ENCODE measurements around the gene USP48. TPM values are rescaled to one million over a fixed set of nuclear protein-coding genes. Genes with fewer than 3 reads are reported as not detected.
A peak's percentile ranks its signal among the peaks of the same experiment; 100 is the strongest.

Gene USP48
- total RNA-seq (2013; cell fraction: nucleolus; rRNA removed) = 676 and 708 TPM in 2 replicates
- total RNA-seq (2014; rRNA removed) (59.0 and 70.8 TPM in 2 replicates), total RNA-seq (2014; rRNA removed; fragmentation: Illumina TruSeq; extraction: Trizol) (69.9 and 80.4 TPM in 2 replicates), total RNA-seq (2021) (96.6 and 99.3 TPM in 2 replicates), polyA plus RNA-seq (2011; rRNA removed) (104 and 161 TPM in 2 replicates), polyA plus RNA-seq (2014; fragmentation: Illumina TruSeq; extraction: Trizol) (81.1 and 116 TPM in 2 replicates), polyA plus RNA-seq (2014; fragmentation: Nextera tagmentation; extraction: Ambion mirVana) (10 to 100 TPM; 21.2 to 39.0 TPM), polyA plus RNA-seq (2014; rRNA removed) (53.9 and 68.2 TPM in 2 replicates), polyA plus RNA-seq (2016; fragmentation: Nextera tagmentation; extraction: Ambion mirVana) (100 to 1,000 TPM in 1 of 2 experiments, 10 to 100 TPM in 1; 95.2 to 115 TPM), polyA minus RNA-seq (2011; rRNA and poly(A)+ RNA removed) (75.9 and 98.8 TPM in 2 replicates), Bru-seq, nascent RNA (percentile 97 among the genes with signal in this experiment), BruChase-seq, experiment 1, labeled RNA remaining after a 6-hour chase (percentile 98 among the genes with signal in this experiment), BruChase-seq, experiment 2, labeled RNA remaining after a 2-hour chase (percentile 98 among the genes with signal in this experiment)
- 58.8 TPM for polyA plus RNA-seq (2011; ENCODE audit: low read depth)
- polyA plus RNA-seq (2011; cell fraction: cytosol; rRNA removed) = 28.8 and 36.5 TPM in 2 replicates
- 106 and 121 TPM in 2 replicates for polyA plus RNA-seq (2011; cell fraction: nucleus; rRNA removed)
- 83.2 and 96.2 TPM in 2 replicates for polyA plus RNA-seq (2012)
- 30.8 and 37.0 TPM in 2 replicates for polyA minus RNA-seq (2011; cell fraction: cytosol; rRNA and poly(A)+ RNA removed)
- polyA minus RNA-seq (2011; cell fraction: nucleus; rRNA and poly(A)+ RNA removed) = 81.0 and 94.2 TPM in 2 replicates
- long read RNA-seq, experiment 1, full-length matches to known transcripts = 15 of 90 reads
- long read RNA-seq, experiment 1, partial matches to known transcripts = 54 of 90 reads
- long read RNA-seq, experiment 1, other reads (novel, unspliced or antisense) = 21 of 90 reads
- long read RNA-seq, experiment 2, transcript USP48-205 (11 exons, 2,818 nt) = major isoform, 9 of 113 reads
- long read RNA-seq, experiment 2, partial matches to known transcripts = 78 of 113 reads
- long read RNA-seq, experiment 2, other reads (novel, unspliced or antisense) = 26 of 113 reads

GRCh38 chr1:21782868-21783678 is at the start of gene USP48:
USP48 (minus strand) TSS chr1:21783149; CDS start chr1:21782957, 192 bp downstream.
- Histone ChIP-seq H3K9ac (ENCODE audit: control insufficient read depth, insufficient read depth, low read length) (peak within 1 kb of the TSS; percentile 100), H3K4me1 (ENCODE audit: control insufficient read depth, insufficient read depth, low read length) (0 out of 2 replicates have a peak, but pooled peaks cover 4% of the 10 kb centered on the region), H3K4me2 (ENCODE audit: control insufficient read depth, insufficient read depth) (peak within 1 kb of the TSS; percentile 90), H3K27ac (ENCODE audit: control insufficient read depth, insufficient read depth) (peak within 1 kb of the TSS; percentile 100), H4K20me1 (ENCODE audit: control insufficient read depth, insufficient read depth) (no peaks in the 10 kb centered on the region), H3K27me3 (replicated peaks in 1 of 2; ENCODE audit: control insufficient read depth in 2 of 2, insufficient read depth in 2 of 2, low read length in 1 of 2) (no peaks in the 10 kb centered on the region), H2AFZ (ENCODE audit: control insufficient read depth, low read depth, low read length) (peak within 1 kb of the TSS; percentile 77), H3K36me3 (ENCODE audit: control insufficient read depth in 2 of 2, insufficient read depth in 2 of 2, low read length in 1 of 2) (no peaks in the 10 kb centered on the region), H3K4me3 (peak within 1 kb of the TSS; percentile 73), H3K9me3 (replicated peaks; ENCODE audit: control insufficient read depth, insufficient read depth, low read length) (no peaks in the 10 kb centered on the region; the same call in 1 of the 3 replicates), H3K79me2 (ENCODE audit: control insufficient read depth, insufficient read depth, low read length) (peaks cover 51% of the 10 kb centered on the region)
- SMC1A ChIA-PET (ENCODE audit: uncharacterized antibody, unreplicated experiment) = interaction anchor here (1.1 to 5.3 kb wide), 16 partner anchors 9 to 242 kb away, joined by 3 to 121 read pairs (median 5); no protein-coding TSS in a partner anchor
- DNase-seq (ENCODE audit: low read depth, low spot score) (peak; percentile 87), FAIRE-seq (peak; percentile 98), ATAC-seq (peak; percentile 78)
- in situ Hi-C loops (cut with MboI) = loop anchor here (25.0 kb wide), 1 partner anchor 1804 kb away; no protein-coding TSS in a partner anchor
- RAD21 ChIA-PET (ENCODE audit: unreplicated experiment) = interaction anchor here (1.2 to 4.0 kb wide), 12 partner anchors 8 to 270 kb away, joined by 3 to 100 read pairs (median 6); partner anchors contain the start of gene CDC42
- no TSS peak for BruUV-seq (replicated peaks)
- intact Hi-C loops (cut with micrococcal nuclease; ENCODE audit: unreplicated experiment) = loop anchor here (5.0 to 10.0 kb wide), 2 partner anchors 81 to 182 kb away; no protein-coding TSS in a partner anchor
- POLR2A ChIA-PET = interaction anchor here (0.6 to 4.2 kb wide), 11 partner anchors 13 to 256 kb away, joined by 3 to 107 read pairs (median 4); no protein-coding TSS in a partner anchor
- CTCF ChIA-PET = interaction anchor here (0.7 to 3.4 kb wide), 16 partner anchors 11 to 241 kb away, joined by 3 to 50 read pairs (median 5); partner anchors contain the start of gene RAP1GAP
- 1% methylated on average over 72 of the region's 82 CpGs for WGBS (ENCODE audit: insufficient coverage, insufficient replicate concordance, low lambda C conversion rate, missing lambda C conversion rate)
- TF ChIP-seq RAD51 (IDR thresholded peaks at IDR 0.05) = no peak
- peak; percentile 98; the same call in 1 of the 2 replicates for TF ChIP-seq TARDBP (IDR thresholded peaks at IDR 0.05; ENCODE audit: borderline replicate concordance)
- TF ChIP-seq FOXK2 (IDR thresholded peaks at IDR 0.05) = no peak
- TF ChIP-seq JUND (IDR thresholded peaks at IDR 0.05; ENCODE audit: low read depth, low read length) = peak; percentile 35; the same call in 1 of the 2 replicates
- TF ChIP-seq CREB1 (IDR thresholded peaks at IDR 0.05; ENCODE audit: low read depth) = peak; percentile 91
- peak; percentile 98 for TF ChIP-seq E4F1 (IDR thresholded peaks at IDR 0.05; ENCODE audit: borderline replicate concordance, partially characterized antibody)
- no peak for TF ChIP-seq NFYB (IDR thresholded peaks at IDR 0.05; ENCODE audit: insufficient read depth, low read depth, low read length)
- TF ChIP-seq LARP7 (IDR thresholded peaks at IDR 0.05) = peak; percentile 97
- TF ChIP-seq HDAC6 (IDR thresholded peaks at IDR 0.05; ENCODE audit: unreplicated experiment) = no peak
- peak; percentile 82; the same call in 1 of the 2 replicates for TF ChIP-seq GABPA (IDR thresholded peaks at IDR 0.05; ENCODE audit: low read depth)
- TF ChIP-seq RB1 (IDR thresholded peaks at IDR 0.05; ENCODE audit: borderline replicate concordance) = peak; percentile 35
- no peak for TF ChIP-seq SUPT20H (IDR thresholded peaks at IDR 0.05; ENCODE audit: borderline replicate concordance, control insufficient read depth, low read depth, low read length)
- TF ChIP-seq ATF2 (IDR thresholded peaks at IDR 0.05; ENCODE audit: low read length) = peak; percentile 59; the same call in 1 of the 2 replicates
- TF ChIP-seq HDGF (IDR thresholded peaks at IDR 0.05) = peak; percentile 72; the same call in 1 of the 2 replicates
- no peak for TF ChIP-seq ZNF622 (IDR thresholded peaks at IDR 0.05)

Measured in GM12878 (cell line).